ENCODE measurements around the gene ZNF462.

ZNF462 gene

GRCh38 chr9:106878934-106879333 is 16.0 kb downstream of the ZNF462 start:
- Histone ChIP-seq H3K27ac (no peak overlapping the region), H3K36me3 (no peaks in the 10 kb centered on the region)

GRCh38 chr9:106879439-106879882 is 16.5 kb downstream of the ZNF462 start:
- Histone ChIP-seq H3K9me3 (no peaks in the 10 kb centered on the region), H3K27ac (no peak overlapping the region), H3K27me3 (no peaks in the 10 kb centered on the region), H3K4me1 (ENCODE audit: control insufficient read depth in 1 of 2, insufficient read depth in 1 of 2, low read depth in 1 of 2, low read length in 1 of 2) (no peaks in the 10 kb centered on the region), H3K36me3 (no peaks in the 10 kb centered on the region), H3K4me3 (ENCODE audit: low read depth in 1 of 2, low read length in 1 of 2) (no peak overlapping the region)
- TF ChIP-seq CTCF (IDR thresholded peaks at IDR 0.05), result no peak

More at GRCh38 chr9:106878934-106879333, 16.0 kb downstream of the ZNF462 start:
- Histone ChIP-seq H3K4me3 (ENCODE audit: low read depth in 1 of 2, low read length in 1 of 2) (no peak overlapping the region), H3K9me3 (no peaks in the 10 kb centered on the region), H3K27me3 (no peaks in the 10 kb centered on the region), H3K4me1 (ENCODE audit: control insufficient read depth in 1 of 2, insufficient read depth in 1 of 2, low read depth in 1 of 2, low read length in 1 of 2) (no peaks in the 10 kb centered on the region)
- no peak for TF ChIP-seq CTCF (IDR thresholded peaks at IDR 0.05)

GRCh38 chr9:106880081-106880480 is 17.1 kb downstream of the ZNF462 start:
- TF ChIP-seq CTCF (IDR thresholded peaks at IDR 0.05), result no peak
- no peak overlapping the region for H3K4me3 ChIP-seq (ENCODE audit: low read depth in 1 of 2, low read length in 1 of 2)
- no peaks in the 10 kb centered on the region for H3K9me3 ChIP-seq
- no peak overlapping the region for H3K27ac ChIP-seq
- no peaks in the 10 kb centered on the region for H3K4me1 ChIP-seq (ENCODE audit: control insufficient read depth in 1 of 2, insufficient read depth in 1 of 2, low read depth in 1 of 2, low read length in 1 of 2)
- H3K27me3 ChIP-seq, result no peaks in the 10 kb centered on the region
- H3K36me3 ChIP-seq, result no peaks in the 10 kb centered on the region

GRCh38 chr9:106880863-106881262 is 17.9 kb downstream of the ZNF462 start:
- Histone ChIP-seq H3K27me3 (no peaks in the 10 kb centered on the region), H3K36me3 (no peaks in the 10 kb centered on the region), H3K27ac (no peak overlapping the region), H3K9me3 (no peaks in the 10 kb centered on the region), H3K4me1 (ENCODE audit: control insufficient read depth in 1 of 2, insufficient read depth in 1 of 2, low read depth in 1 of 2, low read length in 1 of 2) (no peaks in the 10 kb centered on the region), H3K4me3 (ENCODE audit: low read depth in 1 of 2, low read length in 1 of 2) (no peak overlapping the region)
- no peak for TF ChIP-seq CTCF (IDR thresholded peaks at IDR 0.05)

GRCh38 chr9:106883030-106883429 is 20.1 kb downstream of the ZNF462 start:
- no peak overlapping the region for H3K27ac ChIP-seq
- no peak overlapping the region for H3K4me3 ChIP-seq (ENCODE audit: low read depth in 1 of 2, low read length in 1 of 2)
- no peaks in the 10 kb centered on the region for H3K36me3 ChIP-seq

More at GRCh38 chr9:106883030-106883429, 20.1 kb downstream of the ZNF462 start:
- H3K27me3 ChIP-seq, result no peaks in the 10 kb centered on the region
- no peaks in the 10 kb centered on the region for H3K4me1 ChIP-seq (ENCODE audit: control insufficient read depth in 1 of 2, insufficient read depth in 1 of 2, low read depth in 1 of 2, low read length in 1 of 2)
- no peak for TF ChIP-seq CTCF (IDR thresholded peaks at IDR 0.05)
- no peaks in the 10 kb centered on the region for H3K9me3 ChIP-seq
